Measurements from ENCODE around the gene LIN54. TPM values are rescaled to one million over a fixed set of nuclear protein-coding genes. Genes with fewer than 3 reads are reported as not detected.

The LIN54 gene
- total RNA-seq, 1 donor from 2014 or later = 5.0 TPM

DNA sequence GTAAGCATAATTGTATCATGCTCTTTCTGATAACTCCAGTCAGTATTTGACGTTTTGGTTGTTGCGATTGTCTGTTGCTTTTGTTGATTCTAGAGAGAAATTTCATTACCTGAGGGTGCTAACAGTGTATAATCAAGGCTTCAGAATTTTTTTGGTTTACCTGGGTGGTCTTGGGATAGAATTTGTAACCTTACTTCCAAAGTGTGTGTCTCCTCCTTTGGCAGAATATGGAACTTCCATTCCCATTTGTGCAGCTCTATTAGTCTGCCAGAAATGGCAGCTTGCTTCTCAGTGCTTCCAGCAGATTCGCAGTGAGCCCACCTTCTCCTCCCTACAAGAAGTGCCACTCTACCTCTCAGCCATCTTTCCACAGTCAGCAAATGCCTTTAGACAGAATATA, 29.6 kb upstream of the LIN54 start:
- Histone ChIP-seq H3K27me3 (ENCODE audit: control insufficient read depth, insufficient read depth, low read length) (no peaks in the 10 kb centered on the region), H3K36me3 (ENCODE audit: control insufficient read depth, insufficient read depth, low read length) (no peaks in the 10 kb centered on the region), H3K4me3 (ENCODE audit: low read depth, low read length) (no peak overlapping the region)
- no peak for DNase-seq (ENCODE audit: low read depth)
- TF ChIP-seq, protein P1, sequence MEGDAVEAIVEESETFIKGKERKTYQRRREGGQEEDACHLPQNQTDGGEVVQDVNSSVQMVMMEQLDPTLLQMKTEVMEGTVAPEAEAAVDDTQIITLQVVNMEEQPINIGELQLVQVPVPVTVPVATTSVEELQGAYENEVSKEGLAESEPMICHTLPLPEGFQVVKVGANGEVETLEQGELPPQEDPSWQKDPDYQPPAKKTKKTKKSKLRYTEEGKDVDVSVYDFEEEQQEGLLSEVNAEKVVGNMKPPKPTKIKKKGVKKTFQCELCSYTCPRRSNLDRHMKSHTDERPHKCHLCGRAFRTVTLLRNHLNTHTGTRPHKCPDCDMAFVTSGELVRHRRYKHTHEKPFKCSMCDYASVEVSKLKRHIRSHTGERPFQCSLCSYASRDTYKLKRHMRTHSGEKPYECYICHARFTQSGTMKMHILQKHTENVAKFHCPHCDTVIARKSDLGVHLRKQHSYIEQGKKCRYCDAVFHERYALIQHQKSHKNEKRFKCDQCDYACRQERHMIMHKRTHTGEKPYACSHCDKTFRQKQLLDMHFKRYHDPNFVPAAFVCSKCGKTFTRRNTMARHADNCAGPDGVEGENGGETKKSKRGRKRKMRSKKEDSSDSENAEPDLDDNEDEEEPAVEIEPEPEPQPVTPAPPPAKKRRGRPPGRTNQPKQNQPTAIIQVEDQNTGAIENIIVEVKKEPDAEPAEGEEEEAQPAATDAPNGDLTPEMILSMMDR (IDR thresholded peaks at IDR 0.05; ENCODE audit: insufficient read depth, low read length, poor library complexity, severe bottlenecking) = no peak

DNA sequence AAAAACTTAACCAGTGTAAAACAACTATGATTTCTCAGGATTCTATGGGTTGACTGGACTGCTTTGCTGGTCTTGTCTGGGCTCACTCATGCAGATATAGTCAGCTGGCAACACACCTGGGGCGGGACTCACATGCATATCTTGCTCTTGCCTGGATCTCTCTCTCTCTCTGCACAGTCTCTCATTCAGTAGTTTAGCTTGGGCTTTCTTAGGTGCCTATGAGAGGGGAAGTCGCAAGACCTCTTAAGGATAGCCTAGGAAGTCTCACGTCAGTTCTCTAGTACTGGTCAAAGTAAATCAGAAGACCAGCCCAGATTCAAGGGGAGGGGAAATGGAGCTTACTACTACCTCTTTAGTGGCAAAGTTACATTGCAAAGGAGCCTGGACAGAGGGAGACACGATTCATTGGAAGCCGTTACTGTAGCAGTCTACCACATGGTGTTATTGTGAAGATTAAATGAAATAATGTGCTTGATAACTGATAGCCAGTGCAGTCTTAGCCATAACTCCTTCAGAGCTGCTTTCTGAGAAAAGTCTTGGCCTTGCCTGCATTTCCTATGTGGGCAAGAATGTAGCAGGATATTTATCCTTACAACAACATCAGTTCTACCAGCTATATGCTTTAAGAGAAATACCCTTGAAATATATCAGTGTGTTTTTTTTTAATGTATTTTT, 26.5 kb upstream of the LIN54 start:
- DNase-seq (ENCODE audit: low read depth) = no peak
- no peaks in the 10 kb centered on the region for H3K36me3 ChIP-seq (ENCODE audit: control insufficient read depth, insufficient read depth, low read length)
- H3K27me3 ChIP-seq (ENCODE audit: control insufficient read depth, insufficient read depth, low read length) = no peaks in the 10 kb centered on the region
- TF ChIP-seq, protein P1 (IDR thresholded peaks at IDR 0.05; ENCODE audit: insufficient read depth, low read length, poor library complexity, severe bottlenecking) = no peak
- no peak overlapping the region for H3K4me3 ChIP-seq (ENCODE audit: low read depth, low read length)

DNA sequence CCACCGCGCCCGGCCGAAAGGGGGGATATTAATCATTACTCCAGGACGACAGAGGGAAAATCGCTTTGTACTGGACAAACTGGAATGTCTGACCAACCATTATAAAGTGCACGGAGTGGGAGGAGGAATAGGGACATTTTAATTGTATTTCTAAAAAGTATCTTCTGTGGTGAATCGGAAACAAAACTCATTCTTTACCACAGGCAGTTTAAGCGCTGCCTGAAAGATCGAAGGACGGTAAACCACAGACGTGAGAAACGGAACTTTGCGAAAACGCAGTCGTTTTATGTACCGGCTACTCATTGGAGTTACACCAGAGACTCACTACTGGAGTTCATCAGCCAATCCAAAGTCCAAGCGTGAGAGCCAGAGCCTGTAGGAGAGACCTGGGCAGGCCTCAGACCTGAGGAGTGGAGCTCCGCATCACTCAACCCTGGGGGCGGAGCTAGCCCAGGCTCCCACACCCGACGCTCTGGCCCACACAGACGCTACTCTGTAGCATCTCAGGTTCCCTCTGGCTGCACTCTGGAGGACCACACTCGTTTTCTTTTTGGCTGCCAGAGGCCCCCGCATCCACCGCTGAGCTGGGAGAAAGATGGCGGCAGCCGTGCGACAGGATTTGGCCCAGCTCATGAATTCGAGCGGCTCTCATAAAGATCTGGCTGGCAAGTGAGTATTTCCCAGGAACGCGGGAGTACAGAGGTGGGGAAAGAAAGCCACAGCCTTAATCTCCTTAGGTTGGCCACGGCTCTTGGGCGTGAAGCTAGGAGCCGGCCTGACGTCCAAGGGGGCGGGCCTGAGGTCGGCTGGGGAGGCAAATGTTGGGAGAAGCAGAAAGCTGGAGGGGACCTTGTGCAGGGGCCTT, 24.2 kb upstream of the LIN54 start, which contains the start of gene COPS4:
Gene COPS4, plus strand, starts transcription at position 554 of the 865 bp plus-strand sequence. Its CDS starts 42 bp downstream, at position 596.
- Histone ChIP-seq H3K27me3 (ENCODE audit: control insufficient read depth, insufficient read depth, low read length) (no peaks in the 10 kb centered on the region), H3K4me3 (ENCODE audit: low read depth, low read length) (peak within 1 kb of the TSS; percentile 75), H3K36me3 (ENCODE audit: control insufficient read depth, insufficient read depth, low read length) (no peaks in the 10 kb centered on the region)
- TF ChIP-seq, protein P1 (IDR thresholded peaks at IDR 0.05; ENCODE audit: insufficient read depth, low read length, poor library complexity, severe bottlenecking) = peak; percentile 25
- DNase-seq (ENCODE audit: low read depth) = peak; percentile 98

DNA sequence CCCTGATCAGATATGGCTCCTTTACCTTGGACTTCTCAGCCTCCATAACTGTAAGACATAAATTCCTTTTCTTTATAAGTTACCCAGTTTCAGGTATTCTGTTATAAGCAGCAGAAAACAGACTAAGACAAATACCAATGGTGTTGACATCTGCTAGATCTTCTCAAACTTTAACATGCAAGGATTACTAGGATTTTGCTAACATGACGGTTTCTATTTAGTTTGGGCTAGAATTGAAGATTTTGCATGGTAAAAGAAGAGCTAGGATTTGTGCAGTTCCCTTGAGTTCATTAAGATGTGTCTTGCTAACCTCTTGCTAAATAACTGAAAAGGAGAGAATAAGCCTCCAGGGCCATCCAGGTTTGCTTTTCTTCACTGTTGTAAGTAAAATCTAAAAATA, 19.1 kb upstream of the LIN54 start:
- Histone ChIP-seq H3K36me3 (ENCODE audit: control insufficient read depth, insufficient read depth, low read length) (no peaks in the 10 kb centered on the region), H3K4me3 (ENCODE audit: low read depth, low read length) (no peak overlapping the region), H3K27me3 (ENCODE audit: control insufficient read depth, insufficient read depth, low read length) (no peaks in the 10 kb centered on the region)
- no peak for DNase-seq (ENCODE audit: low read depth)
- TF ChIP-seq, protein P1 (IDR thresholded peaks at IDR 0.05; ENCODE audit: insufficient read depth, low read length, poor library complexity, severe bottlenecking) = no peak

DNA sequence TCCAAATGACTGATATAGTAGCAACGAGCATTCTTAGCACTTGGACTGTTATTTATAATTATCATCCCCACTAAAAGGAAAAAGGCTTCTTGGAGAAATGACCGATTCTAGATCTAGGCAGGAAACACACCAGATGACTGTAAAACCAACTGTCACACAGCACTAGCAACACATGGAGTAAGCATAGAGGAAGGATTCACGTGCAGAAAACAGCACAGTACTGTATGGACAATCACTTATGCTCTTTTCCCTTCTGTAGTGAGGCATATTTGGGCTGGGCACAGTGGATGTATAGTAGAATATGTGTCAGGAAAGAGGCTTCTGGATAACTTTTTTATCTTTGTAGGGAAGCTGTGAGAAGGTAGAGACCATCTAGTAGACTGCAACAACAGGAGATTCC, 18.4 kb upstream of the LIN54 start:
- H3K4me3 ChIP-seq (ENCODE audit: low read depth, low read length) = no peak overlapping the region
- H3K27me3 ChIP-seq (ENCODE audit: control insufficient read depth, insufficient read depth, low read length) = no peaks in the 10 kb centered on the region
- TF ChIP-seq, protein P1 (IDR thresholded peaks at IDR 0.05; ENCODE audit: insufficient read depth, low read length, poor library complexity, severe bottlenecking) = no peak
- DNase-seq (ENCODE audit: low read depth) = no peak
- no peaks in the 10 kb centered on the region for H3K36me3 ChIP-seq (ENCODE audit: control insufficient read depth, insufficient read depth, low read length)
